ENCODE results near the gene RNU6-7.

RNU6-7 gene

DNA sequence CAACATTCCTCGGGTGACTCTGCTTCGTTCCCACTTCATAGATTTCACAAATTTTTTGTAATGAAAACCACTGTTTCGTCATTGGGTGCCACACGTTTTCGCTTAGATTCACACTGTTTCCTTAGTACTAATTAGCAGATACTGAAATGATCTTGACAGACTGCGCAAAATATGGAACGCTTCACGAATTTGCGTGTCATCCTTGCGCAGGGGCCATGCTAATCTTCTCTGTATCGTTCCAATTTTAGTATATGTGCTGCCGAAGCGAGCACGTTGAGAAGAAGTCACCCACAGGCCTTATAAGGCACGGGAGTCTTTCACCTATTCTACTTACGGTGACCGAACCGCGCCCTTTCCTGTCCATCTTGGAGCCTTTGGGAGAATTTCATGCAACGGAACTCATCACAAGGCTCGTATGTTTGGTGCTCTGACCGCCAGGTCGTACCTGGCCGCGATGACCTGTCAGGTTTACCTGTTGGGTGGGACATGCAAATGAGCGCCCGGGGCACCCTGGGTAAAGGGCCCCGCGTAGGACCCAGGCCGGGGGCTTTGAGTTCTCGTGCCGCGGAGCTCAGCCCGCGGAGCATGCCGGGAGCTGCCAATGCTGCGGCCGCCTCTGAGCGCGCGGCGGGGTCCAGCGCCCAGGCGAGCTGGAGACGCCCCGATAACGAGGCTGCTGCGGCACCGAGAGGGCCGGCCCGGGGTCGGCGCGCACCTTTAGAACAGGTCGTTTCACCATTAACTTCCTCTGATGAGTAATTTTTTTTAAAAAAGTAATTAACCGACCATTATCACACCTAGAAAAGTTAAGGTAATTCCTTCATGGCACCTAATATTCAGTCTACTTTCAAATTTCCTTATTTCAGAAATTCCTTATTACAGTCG lies 1.4 kb downstream of the RNU6-7 start, which contains the start of gene RNU6-8:
Gene RNU6-8 (minus strand): TSS at position 272 of the 885 bp plus-strand sequence.
- peak within 1 kb of the TSS; percentile 55 for H3K4me3 ChIP-seq (ENCODE audit: low read depth, low read length)
- no peak for TF ChIP-seq CTCF (IDR thresholded peaks at IDR 0.05; ENCODE audit: low read depth, low read length, missing control alignments)
- no peak for DNase-seq (ENCODE audit: low read depth)

DNA sequence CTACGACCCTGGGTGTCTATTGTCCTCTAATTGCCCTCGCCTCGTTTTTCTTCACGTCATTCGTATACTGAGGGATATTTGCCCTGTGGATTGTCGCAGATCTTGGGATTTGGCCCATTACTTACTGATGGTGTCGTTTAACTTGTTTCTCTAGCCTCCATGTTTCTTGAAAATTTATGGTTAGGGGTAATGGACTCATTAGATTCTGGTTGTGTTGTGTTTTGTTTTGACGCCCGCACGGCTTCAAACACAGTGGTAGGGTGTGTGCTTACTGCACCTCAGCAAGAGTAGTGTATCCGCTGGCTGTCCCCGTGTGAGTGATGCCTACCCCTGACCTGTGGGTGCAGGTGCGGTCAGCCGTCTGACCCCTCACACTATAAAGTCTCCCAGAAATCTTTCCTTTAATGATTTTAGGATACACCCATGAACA lies 2.1 kb downstream of the RNU6-7 start:
- TF ChIP-seq CTCF (IDR thresholded peaks at IDR 0.05; ENCODE audit: low read depth, low read length, missing control alignments): no peak
- no peak for DNase-seq (ENCODE audit: low read depth)

DNA sequence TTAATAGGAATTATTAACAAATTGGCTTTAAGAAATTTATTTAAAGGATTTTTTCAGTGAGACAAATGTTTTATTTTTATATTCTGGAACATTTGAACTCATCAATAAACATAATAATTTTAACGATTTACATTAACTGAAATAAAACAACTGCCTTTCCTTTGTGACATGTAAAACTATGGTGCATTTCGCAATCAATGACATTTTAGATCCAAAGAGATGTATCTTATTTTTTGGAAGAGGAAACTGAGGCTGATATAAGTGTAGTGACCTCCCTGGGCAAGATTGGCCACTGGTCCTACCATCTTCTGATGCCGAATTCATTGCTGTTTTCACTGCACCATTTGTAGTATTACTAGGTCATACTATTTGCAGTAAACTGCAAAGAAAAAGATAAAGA lies 3.7 kb downstream of the RNU6-7 start:
- TF ChIP-seq CTCF (IDR thresholded peaks at IDR 0.05; ENCODE audit: low read depth, low read length, missing control alignments): no peak
- no peak overlapping the region for H3K4me3 ChIP-seq (ENCODE audit: low read depth, low read length)

More for the DNA sequence above, 2.1 kb downstream of the RNU6-7 start:
- peak overlapping the region; percentile 55 for H3K4me3 ChIP-seq (ENCODE audit: low read depth, low read length)

DNA sequence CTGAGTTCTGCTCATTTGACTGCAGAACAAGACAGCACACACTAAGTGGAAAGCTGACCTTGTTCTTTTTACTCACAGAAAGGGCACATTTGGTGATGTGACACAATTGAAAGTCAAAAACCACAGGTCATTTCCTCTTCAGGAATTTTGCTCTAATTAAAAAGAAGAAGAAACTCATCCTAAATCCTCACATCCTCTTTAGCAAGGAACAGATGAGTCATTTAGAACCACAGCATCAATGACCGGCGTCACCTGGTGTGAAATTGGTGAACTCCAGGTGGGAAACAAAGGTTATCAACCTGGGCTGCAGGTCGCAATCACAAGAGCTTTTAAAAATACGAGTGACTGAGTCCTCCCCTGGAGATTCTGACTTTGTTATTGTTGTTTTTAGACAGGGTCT lies 4.1 kb downstream of the RNU6-7 start:
- no peak overlapping the region for H3K4me3 ChIP-seq (ENCODE audit: low read depth, low read length)
- no peak for DNase-seq (ENCODE audit: low read depth)
- TF ChIP-seq CTCF (IDR thresholded peaks at IDR 0.05; ENCODE audit: low read depth, low read length, missing control alignments): peak; percentile 11

More for the DNA sequence above, 3.7 kb downstream of the RNU6-7 start:
- DNase-seq (ENCODE audit: low read depth): no peak

DNA sequence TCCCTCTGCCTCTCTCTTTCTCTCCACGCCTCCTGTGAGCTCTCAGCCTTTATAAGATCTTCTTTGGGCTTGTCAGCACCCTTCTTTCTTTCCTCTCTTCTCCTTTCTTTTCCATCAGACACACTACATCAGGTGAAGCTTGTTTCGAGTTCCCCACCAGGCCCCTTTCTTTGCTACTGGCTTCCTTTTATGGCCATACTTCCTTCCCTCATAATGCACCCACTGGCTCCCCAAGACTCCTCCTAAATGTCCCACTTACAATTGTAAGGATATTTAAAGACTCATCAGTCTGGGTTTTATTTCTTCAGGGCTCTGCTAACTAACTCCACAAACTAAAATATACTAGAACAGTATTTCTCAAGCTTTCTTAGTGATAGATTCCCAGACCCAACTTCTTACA lies 4.7 kb downstream of the RNU6-7 start:
- TF ChIP-seq CTCF (IDR thresholded peaks at IDR 0.05; ENCODE audit: low read depth, low read length, missing control alignments): no peak

GRCh38 chr14:32208490-32208889 lies 6.6 kb downstream of the RNU6-7 start:
- no peak for TF ChIP-seq CTCF (IDR thresholded peaks at IDR 0.05; ENCODE audit: low read depth, low read length, missing control alignments)
- no peak overlapping the region for H3K4me3 ChIP-seq (ENCODE audit: low read depth, low read length)
- no peak for DNase-seq (ENCODE audit: low read depth)

More for the DNA sequence above, 4.7 kb downstream of the RNU6-7 start:
- no peak overlapping the region for H3K4me3 ChIP-seq (ENCODE audit: low read depth, low read length)
- no peak for DNase-seq (ENCODE audit: low read depth)
